RWPE2 (cell line): ENCODE results near the gene UBE3D.

ENCODE experiments used
- ATAC-seq: fragments of 200-7000 bp; cut with Tn5 transposase; 3 replicates; pipeline ENCODE4 v1.9.1; 2021; ENCODE audit warnings: low read depth
- DNase-seq: peaks from one replicate; pipeline ENCODE4 v3.0.0-alpha.2; 2020; ENCODE audit warnings: low spot score
- H3K27ac ChIP-seq: fragments of 450-650 bp; 2 replicates; pipeline ENCODE4 v1.5.1; 2017; ENCODE audit warnings: mild to moderate bottlenecking; ENCODE audit not compliant: poor library complexity, severe bottlenecking
- H3K27me3 ChIP-seq: fragments of 250-450 bp; sonication (Bioruptor Pico); 2 replicates; pipeline ENCODE4 v1.5.1; 2021; ENCODE audit warnings: mild to moderate bottlenecking, moderate library complexity; ENCODE audit not compliant: insufficient read depth, poor library complexity, severe bottlenecking
- H3K36me3 ChIP-seq: fragments of 250-450 bp; sonication (Bioruptor Pico); 2 replicates; pipeline ENCODE4 v1.5.1; 2020; ENCODE audit warnings: low read depth, mild to moderate bottlenecking, moderate library complexity
- H3K4me1 ChIP-seq: fragments of 250-450 bp; sonication (Bioruptor Pico); 2 replicates; pipeline ENCODE4 v1.5.1; 2021; ENCODE audit warnings: mild to moderate bottlenecking, moderate library complexity; ENCODE audit not compliant: insufficient read depth, poor library complexity, severe bottlenecking
- H3K4me3 ChIP-seq: fragments of 250-450 bp; sonication (Bioruptor Pico); 2 replicates; pipeline ENCODE4 v1.5.1; 2021; ENCODE audit warnings: mild to moderate bottlenecking, moderate library complexity; ENCODE audit not compliant: severe bottlenecking
- H3K9me3 ChIP-seq: fragments of 250-450 bp; sonication (Bioruptor Pico); 2 replicates; pipeline ENCODE4 v1.5.1; 2021; ENCODE audit warnings: mild to moderate bottlenecking, moderate library complexity; ENCODE audit not compliant: severe bottlenecking
- TF ChIP-seq, protein P1 (sequence below): fragments of 450-650 bp; IDR thresholded peaks from one replicate; pipeline ENCODE4 v1.5.1; 2017; ENCODE audit warnings: mild to moderate bottlenecking, moderate library complexity; ENCODE audit not compliant: poor library complexity, severe bottlenecking

Gene UBE3D

DNA sequence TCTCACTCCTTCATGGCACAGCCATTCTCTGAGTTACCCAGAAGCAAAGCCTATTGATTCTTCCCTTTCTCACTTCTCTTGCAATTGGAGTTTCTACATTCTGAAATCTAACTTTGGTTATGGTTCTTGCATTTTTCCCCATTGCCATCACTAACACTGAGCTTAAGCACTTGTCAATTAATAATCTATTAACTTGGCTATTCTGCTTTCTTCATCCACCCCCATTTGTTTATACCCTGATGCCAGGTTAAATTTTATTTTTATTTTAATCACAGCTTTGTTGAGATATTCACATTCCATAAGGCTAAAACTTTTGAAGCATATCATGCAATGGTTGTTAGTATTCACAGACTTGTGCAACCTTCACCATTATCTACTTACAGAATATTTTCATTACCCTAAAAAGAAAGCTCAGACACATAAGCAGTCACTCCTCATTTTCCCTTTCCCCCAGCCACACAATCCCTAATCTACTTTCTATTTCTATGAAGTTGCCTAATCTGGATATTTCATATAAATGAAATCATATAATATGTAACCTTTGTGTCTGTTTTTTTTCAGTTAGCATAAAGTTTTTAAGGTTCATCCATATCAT, 222.3 kb downstream of the UBE3D start:
- DNase-seq = no peak
- TF ChIP-seq, protein P1, sequence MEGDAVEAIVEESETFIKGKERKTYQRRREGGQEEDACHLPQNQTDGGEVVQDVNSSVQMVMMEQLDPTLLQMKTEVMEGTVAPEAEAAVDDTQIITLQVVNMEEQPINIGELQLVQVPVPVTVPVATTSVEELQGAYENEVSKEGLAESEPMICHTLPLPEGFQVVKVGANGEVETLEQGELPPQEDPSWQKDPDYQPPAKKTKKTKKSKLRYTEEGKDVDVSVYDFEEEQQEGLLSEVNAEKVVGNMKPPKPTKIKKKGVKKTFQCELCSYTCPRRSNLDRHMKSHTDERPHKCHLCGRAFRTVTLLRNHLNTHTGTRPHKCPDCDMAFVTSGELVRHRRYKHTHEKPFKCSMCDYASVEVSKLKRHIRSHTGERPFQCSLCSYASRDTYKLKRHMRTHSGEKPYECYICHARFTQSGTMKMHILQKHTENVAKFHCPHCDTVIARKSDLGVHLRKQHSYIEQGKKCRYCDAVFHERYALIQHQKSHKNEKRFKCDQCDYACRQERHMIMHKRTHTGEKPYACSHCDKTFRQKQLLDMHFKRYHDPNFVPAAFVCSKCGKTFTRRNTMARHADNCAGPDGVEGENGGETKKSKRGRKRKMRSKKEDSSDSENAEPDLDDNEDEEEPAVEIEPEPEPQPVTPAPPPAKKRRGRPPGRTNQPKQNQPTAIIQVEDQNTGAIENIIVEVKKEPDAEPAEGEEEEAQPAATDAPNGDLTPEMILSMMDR = no peak
- no peaks in the 10 kb centered on the region for H3K4me1 ChIP-seq
- no peaks in the 10 kb centered on the region for H3K36me3 ChIP-seq
- H3K27me3 ChIP-seq = no peaks in the 10 kb centered on the region
- no peak for ATAC-seq
- no peak overlapping the region for H3K27ac ChIP-seq
- H3K4me3 ChIP-seq = no peak overlapping the region
- H3K9me3 ChIP-seq = peaks cover 1% of the 10 kb centered on the region

DNA sequence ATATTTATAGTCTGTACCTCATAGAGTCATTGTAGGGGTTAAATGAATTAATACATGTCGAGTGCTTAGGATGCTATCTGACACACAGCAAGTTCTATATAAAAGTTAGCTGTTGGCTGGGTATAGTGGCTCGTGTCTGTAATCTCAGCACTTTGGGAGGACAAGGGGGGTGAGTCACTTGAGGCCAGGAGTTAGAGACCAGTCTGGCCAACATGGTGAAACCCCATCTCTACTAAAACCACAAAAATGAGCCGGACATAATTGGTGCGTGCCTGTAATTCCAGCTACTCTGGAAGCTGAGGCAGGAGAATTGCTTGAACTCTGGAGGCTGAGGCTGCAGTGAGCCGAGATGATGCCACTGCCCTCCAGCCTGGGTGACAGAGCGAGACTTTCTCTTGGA, 222.9 kb downstream of the UBE3D start:
- Histone ChIP-seq H3K4me1 (no peaks in the 10 kb centered on the region), H3K36me3 (no peaks in the 10 kb centered on the region), H3K9me3 (peaks cover 1% of the 10 kb centered on the region), H3K4me3 (no peak overlapping the region), H3K27me3 (no peaks in the 10 kb centered on the region), H3K27ac (no peak overlapping the region)
- TF ChIP-seq, protein P1 = no peak
- DNase-seq (no peak), ATAC-seq (no peak)
